ENCODE data around the gene CGB5.

DNA sequence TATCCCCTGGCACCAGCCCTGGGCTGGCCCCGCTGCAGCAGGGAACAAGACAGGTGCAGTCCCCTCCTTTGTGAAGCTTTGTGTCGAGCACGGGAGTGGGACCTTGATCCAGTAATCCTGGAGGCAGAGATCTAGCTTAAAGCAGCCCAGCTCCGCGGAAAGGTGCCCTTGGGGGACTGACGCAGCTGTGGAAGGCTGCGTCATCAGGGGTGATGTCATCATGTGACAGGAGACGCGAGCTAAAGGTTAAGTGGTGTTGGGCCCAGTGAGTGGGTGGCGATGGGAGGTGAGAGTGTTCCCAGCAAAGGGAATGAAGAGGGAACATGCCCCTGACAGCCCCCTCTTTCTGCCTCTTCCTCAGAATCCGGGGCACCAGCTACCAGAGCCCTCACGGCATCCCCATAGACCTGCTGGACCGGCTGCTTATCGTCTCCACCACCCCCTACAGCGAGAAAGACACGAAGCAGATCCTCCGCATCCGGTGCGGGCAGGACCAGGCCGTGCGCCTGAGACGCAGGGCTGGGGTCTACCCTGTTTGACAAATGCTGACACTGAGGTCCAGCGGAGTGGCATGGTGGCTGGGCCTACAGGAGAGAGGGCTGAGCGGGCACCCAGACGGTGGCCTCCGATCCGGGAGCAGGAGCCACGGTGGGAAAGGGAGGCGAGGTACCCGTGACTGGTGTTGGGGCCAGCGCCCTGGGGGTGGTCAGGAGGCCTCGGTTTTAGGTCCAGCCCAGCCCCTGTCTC lies 29.4 kb upstream of the CGB5 start:
- TF ChIP-seq NFRKB (IDR thresholded peaks at IDR 0.05) = no peak
- TF ChIP-seq TARDBP (IDR thresholded peaks at IDR 0.05) = no peak
- TF ChIP-seq FOXM1 (IDR thresholded peaks at IDR 0.05; ENCODE audit: borderline replicate concordance) = no peak
- TF ChIP-seq L3MBTL2 (conservative IDR thresholded peaks at IDR 0.05) = no peak
- no peak for TF ChIP-seq FOXK2 (IDR thresholded peaks at IDR 0.05)

All from HEK293T (cell line).